Measurements from ENCODE around the gene LPCAT3. TPM values are rescaled to one million over a fixed set of nuclear protein-coding genes. Genes with fewer than 3 reads are reported as not detected.

Gene LPCAT3
- total RNA-seq, 4 donors from 2014 or later: 23.7 to 33.7 (median 26.6) TPM

DNA sequence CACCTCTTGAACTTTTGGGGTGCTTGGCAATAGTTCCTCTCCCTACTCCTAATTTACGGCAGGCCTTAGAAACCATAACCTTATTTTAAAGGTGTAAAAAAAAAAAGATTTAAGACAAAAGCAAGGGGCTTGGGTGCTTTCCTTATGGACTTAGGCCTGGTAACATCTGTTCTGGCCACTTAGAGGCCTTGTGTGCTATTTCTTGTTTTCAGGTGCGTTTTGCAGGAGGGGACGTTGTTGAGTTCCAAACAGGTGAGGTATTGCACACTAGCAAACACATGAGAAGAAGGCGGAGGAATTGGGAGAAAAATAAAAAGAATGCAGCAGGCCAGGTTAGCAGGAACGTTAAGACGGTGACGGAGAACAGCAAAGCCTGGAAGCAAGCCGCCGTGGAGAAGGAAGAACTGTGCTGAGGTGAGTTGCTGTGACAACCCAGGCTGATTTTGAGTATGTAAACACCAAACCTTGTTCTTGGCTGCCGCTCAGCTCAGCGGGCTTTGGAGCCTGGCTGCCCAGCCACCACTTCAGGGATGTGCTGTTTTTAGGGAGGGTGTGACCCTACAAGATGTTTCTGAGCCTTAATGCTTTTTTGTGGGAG lies 30.2 kb downstream of the LPCAT3 start:
- Histone ChIP-seq H3K36me3 (peaks cover 0 to 31% of the 10 kb centered on the region in 2 donors), H3K9me3 (no peaks in the 10 kb centered on the region), H3K4me3 (no peak overlapping the region), H3K4me1 (peaks cover 0 to 22% (median 2%) of the 10 kb centered on the region in 3 donors), H3K27me3 (no peaks in the 10 kb centered on the region), H3K27ac (peak overlapping the region; percentile 66 to 78 (median 72))
- ATAC-seq: peak; percentile 89
- WGBS, 2 donors (ENCODE audit: low coverage in 1 of 2): 38 to 66% methylated on average over 10 of the region's 11 CpGs
- TF ChIP-seq POLR2AphosphoS5 (IDR thresholded peaks at IDR 0.05) (peak; percentile 42), EP300 (IDR thresholded peaks at IDR 0.05) (no peak)

- Histone ChIP-seq H3K27me3 (no peaks in the 10 kb centered on the region), H3K4me1 (peaks cover 0 to 6% (median 0%) of the 10 kb centered on the region in 3 donors), H3K36me3 (peaks cover 0 to 78% of the 10 kb centered on the region in 2 donors), H3K27ac (no peak overlapping the region), H3K9me3 (no peaks in the 10 kb centered on the region), H3K4me3 (no peak overlapping the region)
- 55 to 86% methylated on average over 3 to 5 of the region's 7 CpGs for WGBS, 2 donors (ENCODE audit: low coverage in 1 of 2)
- TF ChIP-seq POLR2AphosphoS5 (IDR thresholded peaks at IDR 0.05): no peak
- TF ChIP-seq EP300 (IDR thresholded peaks at IDR 0.05): no peak
- TF ChIP-seq POLR2A (IDR thresholded peaks at IDR 0.05): no peak
- TF ChIP-seq, protein P1, sequence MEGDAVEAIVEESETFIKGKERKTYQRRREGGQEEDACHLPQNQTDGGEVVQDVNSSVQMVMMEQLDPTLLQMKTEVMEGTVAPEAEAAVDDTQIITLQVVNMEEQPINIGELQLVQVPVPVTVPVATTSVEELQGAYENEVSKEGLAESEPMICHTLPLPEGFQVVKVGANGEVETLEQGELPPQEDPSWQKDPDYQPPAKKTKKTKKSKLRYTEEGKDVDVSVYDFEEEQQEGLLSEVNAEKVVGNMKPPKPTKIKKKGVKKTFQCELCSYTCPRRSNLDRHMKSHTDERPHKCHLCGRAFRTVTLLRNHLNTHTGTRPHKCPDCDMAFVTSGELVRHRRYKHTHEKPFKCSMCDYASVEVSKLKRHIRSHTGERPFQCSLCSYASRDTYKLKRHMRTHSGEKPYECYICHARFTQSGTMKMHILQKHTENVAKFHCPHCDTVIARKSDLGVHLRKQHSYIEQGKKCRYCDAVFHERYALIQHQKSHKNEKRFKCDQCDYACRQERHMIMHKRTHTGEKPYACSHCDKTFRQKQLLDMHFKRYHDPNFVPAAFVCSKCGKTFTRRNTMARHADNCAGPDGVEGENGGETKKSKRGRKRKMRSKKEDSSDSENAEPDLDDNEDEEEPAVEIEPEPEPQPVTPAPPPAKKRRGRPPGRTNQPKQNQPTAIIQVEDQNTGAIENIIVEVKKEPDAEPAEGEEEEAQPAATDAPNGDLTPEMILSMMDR (IDR thresholded peaks at IDR 0.05): no peak
- no peak for ATAC-seq
Measured at GRCh38 chr12:6982532-6982931, 35.7 kb downstream of the LPCAT3 start.

DNA sequence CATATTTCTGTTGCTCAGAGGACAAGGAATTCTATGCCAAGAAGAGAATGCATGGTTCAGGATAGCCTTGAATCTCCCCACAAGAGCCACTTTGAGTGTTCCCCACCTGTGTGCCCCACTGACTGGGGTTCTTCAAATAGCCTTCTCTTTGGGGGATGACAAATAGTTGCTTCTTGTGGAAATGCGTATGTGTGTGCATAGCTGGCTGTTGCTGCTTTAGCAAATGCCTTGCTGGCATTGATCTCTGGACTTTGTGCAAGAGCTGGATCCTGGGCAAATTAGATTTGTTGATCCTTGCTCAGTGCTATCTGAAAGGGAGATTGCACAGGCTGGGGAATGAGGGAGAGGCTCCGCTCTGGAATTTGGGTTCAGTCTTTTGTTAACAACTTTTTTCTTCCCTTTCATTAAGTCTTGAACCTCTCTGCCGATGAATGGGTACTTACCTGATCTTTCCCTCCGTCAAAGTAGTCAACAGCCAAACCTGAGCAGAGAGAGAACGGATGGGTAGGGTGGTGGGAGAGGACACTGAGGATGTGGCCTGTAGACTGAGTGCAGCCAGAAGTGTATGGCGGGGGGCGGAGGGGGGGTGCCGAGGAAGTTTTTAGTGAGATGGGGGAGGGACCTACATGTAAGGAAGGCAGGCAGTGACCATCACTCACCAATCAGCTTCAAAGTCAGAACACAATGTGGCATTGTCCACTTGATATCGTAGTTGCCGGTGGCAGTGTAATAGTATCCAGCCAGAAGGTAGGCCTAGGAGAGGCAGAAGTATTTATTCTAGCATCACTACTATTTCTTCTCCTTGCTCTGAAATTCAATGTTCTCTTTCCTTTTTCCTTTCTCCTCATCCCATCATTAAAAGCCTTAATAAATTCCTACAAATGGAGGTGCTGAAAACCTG lies 36.9 kb downstream of the LPCAT3 start:
- 74 to 90% methylated on average over 3 to 8 of the region's 10 CpGs for WGBS, 2 donors (ENCODE audit: low coverage in 1 of 2)
- Histone ChIP-seq H3K36me3 (peaks cover 0 to 89% of the 10 kb centered on the region in 2 donors), H3K9me3 (no peaks in the 10 kb centered on the region), H3K4me3 (no peak overlapping the region), H3K4me1 (no peaks in the 10 kb centered on the region), H3K27ac (no peak overlapping the region), H3K27me3 (no peaks in the 10 kb centered on the region)
- no peak for TF ChIP-seq EP300 (IDR thresholded peaks at IDR 0.05)
- no peak for TF ChIP-seq POLR2A (IDR thresholded peaks at IDR 0.05)
- TF ChIP-seq, protein P1 (IDR thresholded peaks at IDR 0.05): no peak
- no peak for TF ChIP-seq POLR2AphosphoS5 (IDR thresholded peaks at IDR 0.05)
- ATAC-seq: no peak

DNA sequence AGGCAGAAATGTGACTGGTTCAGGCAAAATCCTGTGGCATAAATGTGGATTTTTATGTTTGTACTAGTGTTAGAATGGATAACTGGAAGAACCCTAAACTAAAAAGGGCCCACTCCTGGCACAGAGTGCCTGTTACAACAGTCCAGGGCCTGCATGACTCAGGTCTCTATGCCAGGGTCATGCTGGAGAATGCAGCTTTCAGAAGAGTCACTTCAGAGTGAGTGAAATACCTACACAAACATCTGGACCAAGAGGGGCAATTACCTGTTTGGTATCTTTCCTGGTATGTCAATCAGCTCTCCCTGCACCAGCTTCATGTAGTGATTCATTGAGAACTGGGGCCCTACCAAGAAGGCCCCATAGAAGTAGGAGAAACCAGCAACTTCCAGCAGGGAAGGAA lies 37.5 kb downstream of the LPCAT3 start:
- no peak overlapping the region for H3K4me3 ChIP-seq
- ATAC-seq: no peak
- H3K4me1 ChIP-seq: no peaks in the 10 kb centered on the region
- peaks cover 0 to 89% of the 10 kb centered on the region in 2 donors for H3K36me3 ChIP-seq
- TF ChIP-seq POLR2AphosphoS5 (IDR thresholded peaks at IDR 0.05): no peak
- no peak for TF ChIP-seq EP300 (IDR thresholded peaks at IDR 0.05)
- no peak for TF ChIP-seq POLR2A (IDR thresholded peaks at IDR 0.05)
- TF ChIP-seq, protein P1 (IDR thresholded peaks at IDR 0.05): no peak
- H3K9me3 ChIP-seq: no peaks in the 10 kb centered on the region
- no peaks in the 10 kb centered on the region for H3K27me3 ChIP-seq
- H3K27ac ChIP-seq: no peak overlapping the region

- 60 to 97% methylated on average over 1 to 3 of the region's 4 CpGs for WGBS, 2 donors (ENCODE audit: low coverage in 1 of 2)
- Histone ChIP-seq H3K36me3 (peaks cover 0 to 89% of the 10 kb centered on the region in 2 donors), H3K4me3 (no peak overlapping the region), H3K27ac (no peak overlapping the region), H3K27me3 (no peaks in the 10 kb centered on the region), H3K9me3 (no peaks in the 10 kb centered on the region), H3K4me1 (no peaks in the 10 kb centered on the region)
- ATAC-seq: no peak
- TF ChIP-seq, protein P1 (IDR thresholded peaks at IDR 0.05): no peak
- TF ChIP-seq EP300 (IDR thresholded peaks at IDR 0.05): no peak
- no peak for TF ChIP-seq POLR2A (IDR thresholded peaks at IDR 0.05)
- no peak for TF ChIP-seq POLR2AphosphoS5 (IDR thresholded peaks at IDR 0.05)
Measured at GRCh38 chr12:6980075-6980474, 38.2 kb downstream of the LPCAT3 start.
